GM19240 (cell line): Measurements from ENCODE around the gene CNTNAP2.

Source experiments
- DNase-seq: peaks from one replicate; pipeline ENCODE4 v3.0.0; 2011; ENCODE audit warnings: low spot score; ENCODE audit not compliant: insufficient read length

CNTNAP2 gene

DNA sequence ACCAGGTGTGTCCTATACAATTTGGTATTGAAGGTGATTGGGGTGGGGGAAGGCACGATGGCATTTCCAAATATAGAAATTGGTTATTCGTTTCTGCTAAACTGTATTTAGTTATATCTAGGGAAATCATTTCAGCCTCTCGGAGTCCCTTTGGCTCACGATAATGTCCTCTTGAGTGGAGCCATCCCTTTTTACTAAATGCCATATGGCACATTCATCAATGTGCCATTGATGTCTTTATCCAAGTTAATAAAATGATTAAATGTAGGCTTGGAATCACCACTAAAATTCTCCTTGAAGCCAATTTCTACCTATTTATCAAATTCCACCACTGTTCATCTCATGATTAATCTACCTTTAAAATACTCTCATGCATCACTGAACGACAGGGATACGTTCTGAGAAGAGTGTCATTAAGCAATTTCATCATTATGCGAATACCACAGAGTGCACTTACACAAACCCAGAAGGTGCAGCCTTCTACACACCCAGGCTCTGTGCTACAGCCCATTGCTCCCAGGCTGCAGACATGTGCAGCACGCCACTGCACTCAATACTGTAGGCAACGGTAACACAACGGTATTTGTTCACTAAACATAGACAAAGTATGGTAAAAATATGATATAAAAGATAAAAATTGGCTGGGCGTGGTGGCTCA, 2254.8 kb downstream of the CNTNAP2 start:
- DNase-seq: no peak

DNA sequence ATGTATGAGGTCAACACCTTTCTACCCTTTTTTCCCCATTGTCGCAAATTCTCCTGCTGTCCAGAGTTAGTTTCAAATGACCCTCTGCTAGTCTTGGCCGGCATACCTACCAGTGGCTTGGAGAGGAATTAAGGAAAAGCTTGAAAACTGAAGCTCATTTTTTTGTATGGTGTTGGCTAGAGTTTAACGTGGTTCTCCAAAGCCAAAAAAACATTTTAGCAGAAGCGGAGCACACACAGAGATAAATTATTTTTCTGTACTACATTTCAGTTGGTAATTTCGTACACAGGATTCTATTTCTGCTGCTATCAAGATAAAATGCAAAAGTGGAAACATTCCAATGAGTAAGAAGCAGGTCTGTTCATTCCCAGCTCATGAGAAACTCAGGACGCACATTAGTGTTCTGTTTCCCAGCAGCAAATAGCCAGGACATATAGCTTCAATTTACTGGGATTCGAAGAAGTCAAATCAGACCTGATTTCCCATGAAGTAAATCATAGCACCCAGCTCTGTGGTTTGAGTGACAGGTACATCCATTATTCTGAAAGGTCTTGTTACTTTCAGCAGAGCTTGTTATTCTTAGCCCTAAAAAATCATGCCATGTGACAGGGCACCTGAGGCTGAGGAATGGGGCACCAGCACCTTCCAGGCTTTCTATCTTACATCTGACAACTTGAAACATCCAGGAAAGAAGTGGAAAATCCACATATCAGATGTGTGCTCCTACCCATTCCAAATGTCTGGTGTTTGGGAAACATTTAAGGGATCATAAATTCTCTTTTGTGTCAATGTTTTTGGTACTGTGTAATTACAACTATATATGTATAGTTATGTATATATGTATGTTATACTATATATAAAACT, 2258.0 kb downstream of the CNTNAP2 start:
- no peak for DNase-seq

DNA sequence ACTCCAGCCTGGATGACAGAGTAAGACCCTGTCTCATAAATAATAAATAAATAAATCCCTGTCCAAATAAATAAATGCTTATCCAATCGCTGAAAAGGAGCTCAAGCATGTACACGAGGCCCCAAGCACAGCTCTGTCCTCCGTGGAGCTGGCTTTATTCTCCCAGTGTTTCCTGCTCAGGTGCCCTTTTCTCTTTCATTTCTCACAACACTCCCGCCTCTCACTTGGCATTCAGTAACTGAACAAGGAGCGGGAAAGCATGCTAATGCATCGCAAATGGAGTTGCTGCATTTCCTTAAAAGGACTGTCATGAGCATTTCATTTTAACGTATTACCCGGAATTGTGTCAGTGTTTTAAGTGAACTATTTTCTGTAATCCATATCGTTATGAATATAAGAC, 2263.1 kb downstream of the CNTNAP2 start:
- DNase-seq: no peak

DNA sequence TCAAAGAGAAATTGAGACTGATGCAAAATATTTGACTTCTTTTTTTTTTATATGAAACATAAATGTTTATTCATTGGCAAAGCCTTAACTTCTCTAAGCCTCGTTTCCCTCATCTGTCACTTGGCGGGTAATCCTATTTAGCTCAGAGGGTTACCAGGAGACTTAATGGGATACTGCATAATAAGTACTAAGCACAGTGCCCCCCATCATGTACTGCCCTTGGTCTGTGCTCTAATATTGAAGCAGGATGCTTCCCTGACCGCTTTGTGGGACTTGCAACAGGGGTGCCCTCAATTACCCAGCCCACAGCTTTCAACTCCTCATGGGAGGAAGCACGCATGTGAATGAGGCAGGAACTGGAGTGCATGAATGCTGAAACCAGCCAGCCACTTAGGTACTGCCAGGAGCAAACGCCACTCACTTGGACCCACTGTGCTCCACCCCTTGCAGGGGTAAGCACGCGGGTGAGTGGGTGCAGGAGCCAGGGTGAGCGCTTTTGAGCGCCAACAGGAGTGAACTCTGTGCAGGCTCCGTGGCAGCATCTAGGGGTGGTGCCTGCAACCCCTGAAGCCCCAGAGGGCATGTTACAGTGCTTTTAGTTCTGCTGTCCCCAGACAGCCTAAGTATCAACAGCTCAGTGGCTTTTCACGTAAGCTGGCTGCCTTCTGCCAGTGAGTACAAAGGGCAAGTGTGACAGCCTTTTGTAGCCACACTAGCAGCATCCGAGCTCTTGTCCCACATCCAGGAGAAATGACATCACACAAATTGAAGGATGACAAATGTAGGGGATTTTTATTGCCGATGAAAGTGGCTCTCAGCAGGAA, 2264.2 kb downstream of the CNTNAP2 start:
- DNase-seq: no peak

DNA sequence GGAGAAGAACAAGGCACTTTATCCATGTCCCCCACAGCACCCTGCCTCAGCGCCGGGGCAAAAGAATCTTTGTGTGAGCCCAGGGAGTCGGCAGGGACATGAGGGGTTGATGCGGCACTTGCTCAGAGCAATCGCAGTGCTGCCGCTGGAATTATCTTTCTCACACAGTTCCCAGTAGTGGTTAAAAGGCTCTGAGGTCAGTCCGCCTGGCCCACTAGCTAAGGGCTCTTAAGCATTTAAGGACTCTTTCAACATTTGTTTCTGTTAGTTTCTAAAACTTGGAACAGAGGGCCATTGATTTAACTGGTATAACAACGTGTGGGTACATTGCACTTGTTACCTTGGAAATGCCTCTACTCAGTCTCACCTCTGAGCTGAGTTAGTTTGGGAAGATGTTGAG, 2266.0 kb downstream of the CNTNAP2 start:
- DNase-seq: no peak

DNA sequence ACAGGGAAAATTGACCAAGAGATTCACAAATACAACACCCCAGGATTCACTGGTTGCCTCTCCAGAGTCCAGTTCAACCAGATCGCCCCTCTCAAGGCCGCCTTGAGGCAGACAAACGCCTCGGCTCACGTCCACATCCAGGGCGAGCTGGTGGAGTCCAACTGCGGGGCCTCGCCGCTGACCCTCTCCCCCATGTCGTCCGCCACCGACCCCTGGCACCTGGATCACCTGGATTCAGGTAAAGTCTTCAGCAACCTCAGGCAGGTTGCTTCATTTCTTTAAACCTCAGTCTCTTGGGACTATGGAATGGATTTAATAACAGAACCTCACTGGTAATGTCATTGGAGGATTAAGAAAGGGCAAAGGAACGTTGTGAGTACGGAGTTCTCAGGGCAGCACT, 2267.1 kb downstream of the CNTNAP2 start:
- DNase-seq: no peak

DNA sequence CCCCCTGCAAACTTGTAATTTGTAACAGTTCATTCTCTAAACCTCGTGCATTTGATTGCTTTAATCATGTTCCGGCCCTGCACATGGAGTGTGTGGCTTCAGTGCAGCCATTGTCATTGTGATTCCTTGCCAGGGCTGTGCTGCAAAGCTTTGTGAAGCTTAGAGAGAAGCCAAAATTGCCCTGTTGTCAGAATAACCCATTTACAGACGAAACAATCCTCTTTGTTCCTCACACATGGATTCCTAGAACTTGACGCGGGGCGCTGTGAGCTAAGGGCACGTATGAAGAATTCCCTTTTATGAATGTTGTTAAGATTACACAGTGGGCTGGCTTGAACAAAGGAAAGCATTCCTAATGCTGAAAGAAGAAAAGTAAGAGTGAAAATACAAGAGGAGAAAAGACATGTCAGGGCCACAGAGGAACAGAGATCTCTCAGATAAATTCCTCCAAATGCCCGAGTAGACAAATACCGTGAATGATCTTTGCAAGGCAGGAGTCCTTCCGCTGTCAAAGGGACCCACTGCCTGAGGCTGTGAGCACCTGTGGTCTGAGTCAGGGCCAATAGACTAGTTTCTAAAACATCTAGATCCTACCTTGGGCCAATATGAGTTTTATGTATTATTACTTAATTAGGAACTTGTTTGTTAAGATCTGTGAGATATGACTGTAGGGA, 2268.5 kb downstream of the CNTNAP2 start:
- no peak for DNase-seq

DNA sequence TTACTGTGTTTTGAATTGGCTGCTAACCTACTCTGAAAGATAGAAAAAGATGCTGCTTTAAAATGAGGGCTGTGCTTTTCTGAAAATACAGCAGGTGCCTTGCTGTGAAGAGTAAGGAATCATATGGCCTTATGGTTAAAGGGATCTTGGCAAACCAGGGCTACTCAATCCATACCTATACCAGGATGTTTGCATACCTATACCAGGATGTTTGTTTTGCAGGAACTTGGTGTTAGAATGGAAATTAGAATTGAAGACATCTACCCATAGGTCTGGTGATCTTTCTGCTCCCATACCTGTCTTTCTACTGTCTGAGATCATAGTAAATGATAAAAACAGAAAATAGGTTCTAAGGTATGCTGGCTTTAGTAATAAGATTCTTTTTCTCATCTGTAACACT, 2273.8 kb downstream of the CNTNAP2 start:
- DNase-seq: no peak

DNA sequence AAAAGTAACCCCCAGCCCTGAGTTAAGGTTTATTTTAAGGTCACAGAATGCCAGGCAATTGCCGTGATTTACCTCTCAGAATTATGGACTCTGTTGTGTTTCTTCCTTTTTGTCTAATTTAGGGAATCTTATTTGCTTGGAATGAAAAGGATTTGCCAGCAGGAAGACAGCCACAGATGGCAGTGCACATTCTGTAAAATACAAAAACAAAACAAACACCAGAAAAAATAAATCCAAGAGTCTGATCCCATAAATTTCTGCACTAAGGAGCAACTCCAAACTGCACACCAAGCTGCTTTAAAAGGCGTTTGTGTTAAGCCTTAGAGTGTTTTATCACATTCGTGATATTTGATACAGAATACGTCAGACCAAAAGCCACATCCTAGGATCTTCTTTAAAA, 2275.0 kb downstream of the CNTNAP2 start:
- no peak for DNase-seq

DNA sequence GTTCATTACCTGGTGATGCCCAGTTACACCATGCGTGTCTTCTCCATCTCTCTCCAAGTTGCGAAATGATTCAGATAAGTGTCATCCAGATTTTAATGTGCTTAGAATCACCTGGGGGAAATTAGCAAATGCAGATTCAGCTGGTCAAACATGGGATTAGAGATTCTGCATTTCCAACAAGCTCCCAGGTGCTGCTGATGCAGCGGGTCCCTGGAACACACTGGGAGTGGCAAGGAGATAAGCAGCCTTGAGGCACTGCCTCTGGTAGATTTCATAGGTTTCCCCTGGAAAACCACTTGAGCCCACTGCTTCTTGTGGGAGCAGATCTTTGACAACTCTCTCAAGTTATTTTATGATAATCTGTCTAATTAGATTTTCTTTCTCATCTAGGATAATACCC, 2278.0 kb downstream of the CNTNAP2 start:
- DNase-seq: no peak

DNA sequence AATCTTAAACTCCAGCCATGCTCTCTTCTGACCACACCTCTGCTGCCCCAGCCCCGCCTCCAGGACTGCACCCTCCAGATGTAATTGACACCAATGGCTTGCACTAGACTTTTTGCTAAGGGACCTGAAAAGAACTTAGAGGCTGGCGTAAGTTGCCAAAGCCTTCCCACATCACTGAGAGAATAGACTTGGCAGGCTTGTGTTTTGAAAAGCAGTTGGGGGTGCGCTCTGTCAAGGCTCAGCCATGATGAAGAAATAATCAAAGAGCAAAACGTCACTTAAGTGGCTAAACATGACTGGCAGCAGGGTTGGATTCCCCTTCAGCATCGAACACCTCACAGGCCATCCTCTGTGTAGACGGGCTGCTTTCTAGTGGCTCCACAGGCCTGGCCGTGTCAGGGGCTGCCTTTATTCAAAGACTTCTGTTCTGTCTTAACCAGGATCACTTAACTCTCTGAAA, 2278.8 kb downstream of the CNTNAP2 start:
- no peak for DNase-seq

DNA sequence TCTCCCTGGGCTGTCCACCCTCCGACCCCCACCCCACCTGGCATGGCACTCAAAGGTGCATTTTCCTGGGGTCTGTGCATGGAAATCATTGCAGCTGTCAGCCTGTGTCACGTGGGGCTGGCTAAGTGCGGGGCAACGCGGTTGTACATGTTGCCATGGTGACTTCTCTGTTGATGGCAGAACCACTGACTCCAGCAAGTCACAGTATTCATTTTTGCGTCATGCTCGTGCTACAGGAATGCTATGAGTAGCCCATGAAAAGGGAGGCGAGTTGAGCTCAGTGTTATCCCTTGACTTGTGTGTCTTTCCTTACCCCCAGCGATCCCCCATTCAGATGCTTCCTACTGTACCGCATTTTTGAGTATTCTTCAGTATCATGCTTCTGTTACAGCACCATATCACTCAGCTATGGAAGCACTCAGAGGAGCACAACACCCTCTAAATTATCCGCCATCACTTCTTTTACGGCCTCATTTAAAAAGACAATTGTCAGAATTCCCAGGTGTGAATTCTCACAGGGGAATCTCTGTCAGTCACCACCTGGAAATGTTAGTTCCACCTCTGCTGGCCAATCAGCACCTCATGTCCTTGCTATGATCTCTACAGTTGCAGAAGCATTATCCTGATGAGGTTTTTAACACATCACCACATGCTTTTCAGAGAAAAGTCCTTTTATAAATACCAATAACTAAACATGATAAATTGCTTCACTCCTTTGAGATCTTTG, 2279.6 kb downstream of the CNTNAP2 start:
- DNase-seq: no peak

DNA sequence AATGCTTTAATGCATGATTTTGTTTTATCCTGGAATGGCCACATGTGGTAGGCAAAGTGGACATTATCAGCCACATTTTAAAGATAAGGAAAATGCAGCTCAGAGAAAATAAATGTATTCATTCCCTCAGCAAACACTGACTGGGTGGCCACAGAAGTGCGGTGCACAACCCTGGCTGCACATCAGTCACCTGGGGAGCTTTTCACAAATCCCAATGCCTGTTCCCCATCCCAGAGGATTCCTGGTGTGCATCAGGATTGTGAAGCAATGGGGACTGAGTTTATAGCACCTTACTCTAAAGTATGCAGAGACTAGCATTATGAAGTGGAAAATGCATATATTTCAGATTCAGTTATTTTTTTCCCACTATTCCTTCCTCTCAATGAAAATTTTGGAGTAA, 2280.5 kb downstream of the CNTNAP2 start:
- DNase-seq: no peak

DNA sequence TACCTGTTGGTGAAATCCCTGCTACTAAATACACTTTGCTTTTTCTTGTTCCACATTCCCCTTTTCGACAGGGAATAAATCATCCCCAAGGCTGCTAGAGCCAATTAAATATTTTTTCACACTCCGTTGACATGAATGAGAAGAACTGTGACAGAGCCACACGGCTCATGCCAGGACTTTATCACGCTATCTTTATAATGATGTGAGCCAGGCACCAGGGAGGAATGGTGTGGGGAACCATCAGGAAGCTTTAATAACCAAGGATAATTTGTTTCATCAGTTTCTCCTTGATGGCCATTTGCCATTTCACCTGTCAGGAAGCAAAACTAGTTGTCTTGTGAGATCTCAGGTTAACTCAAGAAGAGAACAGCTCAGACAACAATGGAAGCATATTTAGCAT, 2280.9 kb downstream of the CNTNAP2 start:
- DNase-seq: no peak

DNA sequence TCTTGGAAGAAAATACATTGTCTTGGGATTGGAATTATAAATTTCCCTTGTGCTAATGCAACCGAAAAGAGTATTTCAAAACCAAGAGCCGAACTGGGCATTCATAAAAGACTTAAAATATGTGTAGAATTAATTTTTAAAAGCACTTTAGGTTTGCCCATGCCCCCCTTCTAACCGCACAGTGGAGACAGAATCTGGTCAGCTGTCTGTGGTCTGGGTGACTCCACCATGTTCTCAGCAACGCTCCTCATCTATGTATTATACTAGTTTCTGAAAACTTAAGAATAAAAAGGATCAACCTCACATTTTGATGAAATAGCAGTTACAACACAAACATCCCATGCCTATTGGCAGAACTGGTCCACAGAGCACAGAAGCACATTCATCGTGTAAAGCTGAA, 2281.4 kb downstream of the CNTNAP2 start:
- no peak for DNase-seq

DNA sequence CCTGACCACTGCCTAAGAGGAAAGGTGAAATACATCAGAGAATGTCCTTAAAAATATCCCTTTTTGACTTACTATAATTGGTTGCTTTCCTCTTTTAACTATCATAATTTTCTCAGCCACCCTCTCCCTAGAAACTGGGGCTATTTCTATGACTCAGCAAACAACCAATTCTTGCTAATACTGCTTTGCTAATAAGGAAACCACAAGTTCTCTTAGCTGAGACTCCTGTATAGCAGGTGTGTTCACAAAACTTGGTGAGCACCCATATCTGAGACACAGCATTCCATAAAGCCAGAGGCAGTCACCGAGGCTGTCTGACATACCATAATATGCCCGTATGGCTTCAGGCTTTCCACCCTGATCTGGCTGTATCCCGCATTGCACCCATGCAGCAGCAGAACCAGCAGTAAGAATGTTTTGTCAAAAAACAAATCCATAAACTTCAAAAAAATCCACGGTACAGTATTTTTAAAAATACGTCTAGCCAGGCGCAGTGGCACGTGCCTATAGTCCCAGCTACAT, 2282.3 kb downstream of the CNTNAP2 start:
- DNase-seq: no peak

DNA sequence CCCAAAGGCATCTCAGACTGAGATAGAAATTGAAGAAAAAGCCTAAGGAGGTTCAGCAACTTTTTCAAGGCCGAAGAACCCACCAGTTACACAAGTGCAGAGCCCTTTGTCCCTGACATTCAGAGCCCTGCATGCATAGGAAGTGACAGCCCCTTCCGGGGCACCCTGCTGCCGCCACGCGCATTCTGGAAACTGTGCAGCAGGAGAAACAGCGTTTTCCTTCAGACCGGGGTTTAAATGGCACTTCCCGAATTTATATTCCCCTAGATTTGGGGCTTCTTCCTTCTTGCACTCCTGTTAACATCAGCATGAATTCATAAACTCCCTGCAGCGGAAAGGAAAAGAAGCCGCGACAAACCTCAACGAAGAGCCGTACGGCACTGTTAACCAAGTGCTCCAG, 2283.5 kb downstream of the CNTNAP2 start:
- no peak for DNase-seq

DNA sequence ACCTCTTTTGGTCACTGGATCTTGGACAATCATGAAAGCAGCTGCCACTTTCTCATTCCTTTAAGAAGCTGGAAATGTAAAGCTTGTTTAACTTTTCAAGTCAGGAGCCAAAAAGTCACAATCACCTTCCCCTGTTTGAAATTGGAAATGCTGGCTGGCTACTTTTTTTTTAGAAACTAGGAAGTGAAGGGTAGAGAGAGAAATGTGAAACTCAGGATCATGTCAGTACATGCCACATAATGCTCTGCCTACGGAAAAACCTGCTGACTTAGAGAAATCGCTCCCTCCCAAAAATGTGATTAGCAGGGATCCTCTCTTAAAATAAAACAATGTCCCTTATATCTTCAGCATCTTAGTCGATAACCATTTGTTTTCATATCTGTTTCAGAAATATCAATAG, 2285.6 kb downstream of the CNTNAP2 start:
- DNase-seq: no peak

DNA sequence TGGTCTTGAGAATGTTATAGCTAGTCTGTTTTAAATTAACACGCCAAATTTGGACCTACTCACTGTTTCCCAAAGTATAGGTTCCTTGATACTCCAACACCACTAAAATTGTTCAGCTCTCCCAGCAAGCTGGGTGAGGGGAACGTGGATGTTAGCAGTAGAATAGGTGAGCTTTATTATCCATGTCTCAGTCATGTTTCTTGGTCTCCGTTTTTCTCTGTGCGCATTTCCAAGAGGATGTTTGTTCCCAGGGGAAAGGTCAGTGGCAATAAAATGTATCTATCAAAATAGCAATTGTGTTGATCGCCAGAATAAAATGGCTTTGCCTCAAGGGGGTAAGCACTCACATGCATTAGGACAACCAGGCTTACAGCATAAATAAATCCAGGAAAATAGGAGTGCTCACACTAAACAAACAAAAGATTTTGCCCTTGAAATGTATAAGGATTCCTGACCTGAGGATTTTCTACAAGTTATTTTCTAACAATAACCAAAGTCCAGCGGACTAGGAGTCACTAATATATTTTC, 2286.9 kb downstream of the CNTNAP2 start:
- no peak for DNase-seq

DNA sequence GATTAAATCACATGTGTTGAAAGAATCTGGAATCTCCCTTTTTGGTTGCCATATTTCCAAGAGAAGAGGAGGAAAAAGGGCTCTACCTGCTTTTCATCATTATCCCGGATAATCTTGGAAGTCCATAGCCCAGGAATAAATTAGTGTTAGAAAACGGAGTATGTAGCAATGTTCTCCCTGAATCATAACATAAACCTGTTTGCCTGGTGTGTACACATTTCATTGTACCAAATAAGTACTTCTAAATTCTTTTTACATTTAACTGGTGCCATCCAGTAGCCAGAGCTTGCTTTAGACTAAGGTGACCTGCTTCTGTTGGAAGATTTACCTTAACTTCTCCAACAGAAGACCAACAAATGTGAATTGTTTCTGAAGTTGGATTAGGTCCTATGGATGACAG, 2291.7 kb downstream of the CNTNAP2 start:
- no peak for DNase-seq
